Measurements from ENCODE around the gene EHMT1. TPM values are rescaled to one million over a fixed set of nuclear protein-coding genes. Genes with fewer than 3 reads are reported as not detected.

EHMT1 gene
- total RNA-seq, 1 experiment from 2014 or later, result 112 TPM

- peak overlapping the region in 2 of 3 experiments; percentile 64 to 91; a peak in 2 of 7 replicates for H3K27ac Mint-ChIP-seq
- no peaks in the 10 kb centered on the region for H3K27me3 Mint-ChIP-seq (ENCODE audit: low read depth)
- H2BK12ac ChIP-seq (ENCODE audit: insufficient read length, low read depth, low read length), result no peak overlapping the region
- H3K4me3 Mint-ChIP-seq, result no peak overlapping the region
- H2BK5ac ChIP-seq (ENCODE audit: insufficient read length, low read length), result no peak overlapping the region
- no peaks in the 10 kb centered on the region for H3K9me3 Mint-ChIP-seq
- H3K79me2 ChIP-seq (ENCODE audit: insufficient read depth, low read length), result no peaks in the 10 kb centered on the region
- no peak overlapping the region for H3K4ac ChIP-seq (ENCODE audit: low read depth, low read length)
- H3K23me2 ChIP-seq (ENCODE audit: insufficient read length, low read depth, low read length, poor library complexity, severe bottlenecking), result no peaks in the 10 kb centered on the region
- WGBS (ENCODE audit: extremely low coverage, insufficient read length, low lambda C conversion rate), result no CpG with 5 or more reads among the region's 11 CpGs
- no peak for DNase-seq
- H4K5ac ChIP-seq (ENCODE audit: insufficient read length, low read depth, low read length), result no peak overlapping the region
- H2BK20ac ChIP-seq (ENCODE audit: low read depth, low read length, poor library complexity, severe bottlenecking), result no peak overlapping the region
- H3K14ac ChIP-seq (ENCODE audit: insufficient read depth, low read length), result no peak overlapping the region
- H3T11ph ChIP-seq (ENCODE audit: low read length), result no peak overlapping the region
- H3K27ac ChIP-seq (ENCODE audit: insufficient read length, low read depth, low read length), result no peak overlapping the region
- peaks cover 24 to 55% (median 39%) of the 10 kb centered on the region in 3 experiments for H3K36me3 Mint-ChIP-seq (ENCODE audit: insufficient read depth in 1 of 3, low read depth in 3 of 3)
- no peaks in the 10 kb centered on the region for H3K9me3 ChIP-seq (ENCODE audit: control insufficient read depth, low read depth, low read length)
- H3K4me1 ChIP-seq (ENCODE audit: insufficient read depth, low read length), result no peaks in the 10 kb centered on the region
- H3K27me3 ChIP-seq (ENCODE audit: insufficient read depth, low read length), result no peaks in the 10 kb centered on the region
- no peak overlapping the region for H4K8ac ChIP-seq (replicated peaks; ENCODE audit: insufficient read length, low read depth, low read length)
- H2BK15ac ChIP-seq (ENCODE audit: low read depth, low read length), result no peak overlapping the region
- no peak overlapping the region for H4K91ac ChIP-seq (ENCODE audit: insufficient read length, low read depth, low read length)
- H3K4me1 Mint-ChIP-seq, result no peaks in the 10 kb centered on the region
- H2BK120ac ChIP-seq (ENCODE audit: low read depth, low read length, poor library complexity, severe bottlenecking), result no peak overlapping the region
- no peak overlapping the region for H2AK5ac ChIP-seq (ENCODE audit: insufficient read length, low read length)
- no peak overlapping the region for H3K23ac ChIP-seq (ENCODE audit: insufficient read length, low read depth, low read length)
- no peak overlapping the region for H3K18ac ChIP-seq (ENCODE audit: insufficient read length, low read depth, low read length)
- no peaks in the 10 kb centered on the region for H4K20me1 ChIP-seq (ENCODE audit: control insufficient read depth, insufficient read depth, insufficient read length)
- H3K56ac ChIP-seq (ENCODE audit: insufficient read length, low read depth, low read length), result no peak overlapping the region
- no peak for TF ChIP-seq CTCF (conservative IDR thresholded peaks at IDR 0.05)
- no peak overlapping the region for H3K4me2 ChIP-seq (ENCODE audit: insufficient read depth, insufficient read length, low read length)
- H3K79me1 ChIP-seq (ENCODE audit: insufficient read depth, low read depth, low read length, poor library complexity, severe bottlenecking), result peaks cover 5% of the 10 kb centered on the region
- H3K9ac ChIP-seq (ENCODE audit: extremely low read depth, insufficient read length, low read length), result no peak overlapping the region
- H2AFZ ChIP-seq (ENCODE audit: low read length), result no peak overlapping the region
These were observed 159.5 kb downstream of the EHMT1 start for GRCh38 chr9:137778336-137778735.

Data from H9 (cell line).